ENCODE measurements around the gene DIRAS3.
"Not testable (repeated sequence)": the region's sequence is repeated elsewhere in the genome, so short reads cannot be mapped to it uniquely, and the experiment has no call there.

DIRAS3 gene, protein sequence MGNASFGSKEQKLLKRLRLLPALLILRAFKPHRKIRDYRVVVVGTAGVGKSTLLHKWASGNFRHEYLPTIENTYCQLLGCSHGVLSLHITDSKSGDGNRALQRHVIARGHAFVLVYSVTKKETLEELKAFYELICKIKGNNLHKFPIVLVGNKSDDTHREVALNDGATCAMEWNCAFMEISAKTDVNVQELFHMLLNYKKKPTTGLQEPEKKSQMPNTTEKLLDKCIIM

DNA sequence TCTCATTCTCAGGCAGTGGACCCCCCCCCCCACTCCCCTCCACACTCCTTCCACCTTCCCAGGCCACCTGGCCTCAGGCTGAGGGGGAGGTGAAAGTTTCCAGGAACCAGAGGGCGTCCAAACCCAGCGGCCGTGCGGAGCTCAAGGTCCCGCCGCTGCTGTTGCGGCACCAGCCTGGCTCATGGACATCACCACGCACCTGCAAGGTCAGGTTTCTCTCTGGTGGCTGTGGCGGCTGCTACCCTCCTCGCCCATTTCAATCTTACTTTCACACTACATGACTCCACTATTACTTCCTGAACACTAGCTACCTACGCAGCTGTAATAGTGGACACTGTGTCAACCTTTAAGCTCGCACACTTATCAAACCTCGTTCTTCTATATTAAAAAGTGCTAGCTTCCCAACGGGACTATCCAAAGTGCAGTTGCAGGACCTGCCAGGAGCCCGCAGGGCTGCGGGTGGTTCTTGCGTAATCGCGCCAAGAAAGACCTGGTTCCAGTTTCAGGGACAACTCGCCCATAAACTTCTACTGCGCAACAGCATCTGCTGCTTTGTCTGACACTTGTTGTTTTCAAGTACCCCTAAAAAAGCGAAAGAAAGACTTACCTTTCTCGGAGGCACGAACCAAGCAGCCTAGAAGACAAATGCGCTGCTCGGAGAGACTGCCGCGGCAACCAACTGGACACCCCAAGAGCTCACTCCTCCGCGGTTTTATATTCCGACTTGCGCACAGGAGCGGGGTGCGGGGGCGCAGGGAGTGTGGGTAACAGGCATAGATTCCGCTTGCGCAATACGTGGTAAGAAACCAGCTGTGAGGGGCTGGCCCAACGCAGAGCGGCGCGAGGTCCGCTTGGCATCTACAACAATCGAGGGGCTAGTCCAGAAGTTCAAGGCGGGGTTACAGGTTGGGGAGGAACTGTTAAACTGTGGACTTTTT is at the start of gene DIRAS3:
Gene DIRAS3, minus strand, starts transcription at position 687 of the 938 bp plus-strand sequence. CDS start 3,330 bp downstream, outside the sequence.
- DNase-seq: no peak

DNA sequence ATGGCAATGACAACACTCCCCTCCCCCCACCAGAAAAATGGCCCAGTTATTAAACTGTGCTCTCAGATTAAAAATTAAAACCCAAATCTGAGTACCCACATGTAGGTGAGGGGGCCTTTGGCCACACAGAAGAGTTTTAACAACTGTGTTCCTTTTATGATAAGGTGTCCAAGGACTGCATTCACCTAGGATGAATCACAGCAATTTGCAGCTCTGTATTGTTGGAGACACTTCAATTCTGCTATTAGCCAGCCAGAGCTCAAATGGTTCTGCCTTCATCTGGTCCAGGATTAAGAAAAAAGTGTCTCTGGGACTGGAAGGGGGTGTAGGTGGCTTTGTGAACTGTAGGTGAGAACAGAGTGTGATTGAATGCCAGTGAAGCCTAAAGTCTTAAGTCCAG is 43.3 kb upstream of the DIRAS3 start:
- no peak for DNase-seq

DNA sequence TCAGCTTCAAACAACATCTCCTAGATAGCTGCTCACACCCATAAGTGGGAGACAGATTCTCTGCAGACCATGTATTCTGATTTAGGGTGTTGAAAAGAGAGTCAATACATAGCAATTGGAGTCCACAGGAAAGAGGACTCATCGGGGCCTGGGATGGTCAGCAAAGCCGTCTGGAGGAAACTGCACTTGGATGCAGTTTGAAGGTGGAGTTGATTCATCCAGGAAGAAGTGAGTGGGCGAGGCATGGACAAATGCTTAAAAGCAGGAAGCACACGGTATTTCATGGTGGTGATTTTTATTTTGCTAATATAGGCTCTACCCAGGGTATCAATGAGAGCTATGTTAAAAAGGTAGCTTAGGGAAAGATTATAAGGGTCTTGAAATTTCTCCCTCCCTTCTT is 36.8 kb upstream of the DIRAS3 start:
- no peak for DNase-seq

DNA sequence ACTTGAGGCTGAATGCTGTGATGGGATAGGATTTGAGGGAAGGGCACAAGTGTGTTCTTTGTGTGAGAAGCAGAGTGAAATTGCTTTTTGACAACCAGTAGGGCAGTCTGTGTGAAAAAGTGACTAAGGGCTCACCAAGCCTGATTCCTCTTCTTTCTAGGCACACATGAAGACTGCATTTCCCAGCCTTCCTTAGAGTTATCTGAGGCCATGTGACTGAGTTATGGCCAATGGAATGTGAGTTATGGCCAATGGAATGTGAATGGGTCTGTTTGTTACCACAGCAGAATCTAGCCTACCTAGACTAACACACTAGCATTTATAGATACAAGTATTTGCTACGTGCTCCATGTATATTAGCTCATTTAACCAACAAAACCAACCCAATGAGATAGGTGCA is 35.3 kb upstream of the DIRAS3 start:
- no peak for DNase-seq

DNA sequence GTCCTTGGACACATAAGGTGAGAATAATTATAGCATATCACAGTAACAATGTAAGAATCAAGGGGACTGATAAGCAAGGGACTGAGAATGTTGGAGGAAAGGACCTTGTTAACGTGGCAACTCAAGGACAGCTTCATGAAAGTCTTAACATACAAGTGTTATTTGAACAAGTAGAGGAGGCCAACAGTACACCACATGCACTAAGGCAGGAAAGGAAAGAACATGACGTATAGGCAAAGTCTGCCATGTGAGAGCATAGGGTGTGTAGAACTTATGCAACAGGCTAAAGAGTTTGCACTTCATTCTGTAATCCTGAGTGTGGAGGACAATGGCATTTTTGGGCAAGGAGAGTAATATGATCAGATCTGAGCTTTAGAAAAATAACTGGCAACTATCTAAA is 33.3 kb upstream of the DIRAS3 start:
- no peak for DNase-seq

DNA sequence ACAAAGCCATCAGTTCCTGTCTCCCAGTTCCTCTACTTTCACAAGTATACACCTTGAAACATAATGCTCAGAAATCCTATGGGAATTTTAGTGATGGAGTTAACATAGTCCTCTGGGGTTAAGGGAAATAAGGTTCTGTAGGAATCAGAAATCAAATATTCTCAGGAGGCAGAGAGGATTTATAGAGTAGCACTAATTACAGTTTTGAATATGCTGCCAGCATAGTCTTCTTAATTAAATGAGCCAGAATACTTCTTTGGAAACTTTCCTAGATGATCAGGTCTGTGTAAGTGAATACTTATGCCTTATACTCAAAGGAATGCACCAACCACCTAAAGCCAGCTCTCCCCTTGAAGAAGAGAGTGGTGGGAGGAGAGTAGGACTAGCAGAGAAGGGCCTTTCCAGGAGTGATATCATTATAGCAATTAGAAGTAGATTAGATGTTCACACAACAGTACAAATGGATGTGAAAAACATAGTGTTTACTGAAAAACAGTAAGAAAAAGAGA is 31.4 kb upstream of the DIRAS3 start:
- DNase-seq: no peak

DNA sequence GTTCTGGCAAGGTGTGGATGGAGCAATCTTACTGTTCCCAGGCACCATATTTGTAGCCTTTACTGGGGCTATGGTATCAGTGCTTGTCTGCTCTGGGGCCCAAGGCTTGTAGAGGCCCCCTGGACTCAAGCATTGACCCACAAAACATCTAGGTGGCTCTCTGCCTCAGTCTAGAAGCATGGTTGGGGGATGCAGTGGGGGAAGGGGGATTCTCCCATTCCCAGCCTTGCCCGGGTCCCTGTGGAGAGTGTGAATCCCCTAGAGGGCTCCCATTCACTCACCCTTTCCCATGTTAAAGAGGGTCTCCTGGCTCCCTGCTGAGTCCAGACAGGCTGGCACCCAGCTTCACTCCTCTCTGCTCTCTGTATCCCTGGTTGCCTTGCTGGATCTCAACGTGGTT is 28.2 kb upstream of the DIRAS3 start:
- no peak for DNase-seq

DNA sequence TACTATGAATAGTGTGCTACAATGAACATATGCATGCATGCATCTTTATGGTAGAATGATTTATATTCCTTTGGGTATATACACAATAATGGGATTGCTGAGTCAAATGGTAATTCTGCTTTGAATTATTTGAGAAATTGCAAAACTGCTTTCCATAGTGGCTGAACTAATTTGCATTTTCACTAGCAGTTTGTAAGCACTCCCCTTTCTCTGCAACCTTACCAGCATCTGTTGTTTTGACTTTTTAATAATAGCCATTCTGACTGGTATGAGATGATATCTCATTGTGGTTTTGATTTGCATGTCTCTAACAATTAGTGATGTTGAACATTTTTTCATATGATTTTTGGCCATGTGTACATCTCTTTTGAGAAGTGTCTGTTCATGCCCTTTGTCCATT is 24.0 kb upstream of the DIRAS3 start:
- DNase-seq: no peak

DNA sequence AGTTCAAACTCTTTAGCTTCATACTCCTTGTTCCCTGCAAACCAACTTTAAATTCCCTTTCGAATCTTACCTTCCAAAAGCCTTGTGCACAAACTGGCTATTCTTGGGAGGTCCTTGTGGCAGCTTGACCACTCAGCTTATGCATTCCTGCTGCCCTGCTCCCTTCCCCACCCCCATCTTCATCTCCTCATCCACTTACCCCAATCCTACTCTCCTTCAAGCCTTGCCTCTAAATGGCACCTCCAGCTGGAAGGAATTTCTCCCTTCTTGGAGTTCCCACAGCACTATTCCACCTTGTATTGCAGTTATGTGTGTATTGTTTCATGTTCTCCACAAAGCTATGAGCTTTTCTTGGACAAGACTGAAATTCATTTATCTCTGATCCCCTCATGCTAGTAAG is 15.3 kb upstream of the DIRAS3 start:
- DNase-seq: no peak

DNA sequence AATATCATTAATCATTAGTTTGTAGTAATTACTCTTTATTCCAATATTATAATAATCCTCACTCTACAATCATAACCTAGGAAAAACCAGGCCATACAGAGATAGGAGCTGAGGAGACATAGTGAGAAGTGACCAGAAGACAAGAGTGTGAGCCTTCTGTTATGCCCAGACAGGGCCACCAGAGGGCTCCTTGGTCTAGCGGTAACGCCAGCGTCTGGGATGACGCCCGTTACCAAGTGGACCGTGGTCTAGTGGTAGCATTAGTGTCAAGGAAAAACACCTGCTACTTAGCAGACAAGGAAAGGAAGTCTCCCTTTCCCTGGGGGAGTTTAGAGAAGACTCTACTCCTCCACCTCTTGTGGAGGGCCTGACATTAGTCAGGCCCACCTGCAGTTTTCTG is 7.6 kb upstream of the DIRAS3 start:
- not testable (repeated sequence) for DNase-seq

DNA sequence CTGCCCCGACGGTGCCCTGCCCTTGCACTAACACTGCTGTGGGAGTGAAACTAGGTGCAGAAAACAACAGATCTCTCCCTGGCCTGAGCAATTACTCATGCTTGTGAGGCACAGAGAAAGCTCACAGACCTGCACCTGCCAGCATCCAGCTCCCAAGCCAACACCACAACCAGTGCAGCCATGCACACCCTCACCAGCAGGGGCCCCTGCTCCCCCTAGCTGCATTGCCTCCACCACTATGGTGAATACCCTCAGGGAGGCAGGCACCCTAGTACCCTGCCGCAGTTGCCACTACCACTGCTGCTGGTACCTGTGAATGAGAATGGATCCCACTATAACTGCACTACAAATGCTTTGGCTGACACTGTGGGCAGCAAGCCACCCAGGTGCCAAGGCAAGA is 7.1 kb upstream of the DIRAS3 start:
- no peak for DNase-seq

DNA sequence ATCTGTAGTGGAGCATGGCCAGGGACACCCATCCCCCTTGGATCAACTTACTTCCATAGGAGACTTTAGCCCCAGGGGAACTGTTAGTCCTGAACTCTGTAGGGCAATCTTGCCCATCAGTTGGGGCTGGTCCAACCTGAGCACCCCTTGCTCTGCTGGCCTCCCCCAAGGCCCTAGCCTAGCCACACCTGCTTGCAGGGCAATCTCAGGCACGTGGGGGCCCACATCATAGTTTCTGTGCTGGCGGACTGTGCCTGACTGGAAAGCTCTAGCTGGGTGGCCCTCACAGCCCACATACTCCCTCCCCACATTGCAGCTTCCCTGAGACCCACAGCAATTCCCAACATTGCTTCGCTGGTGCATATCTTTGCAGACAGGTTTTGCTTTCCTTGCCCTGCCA is 6.6 kb upstream of the DIRAS3 start:
- no peak for DNase-seq

DNA sequence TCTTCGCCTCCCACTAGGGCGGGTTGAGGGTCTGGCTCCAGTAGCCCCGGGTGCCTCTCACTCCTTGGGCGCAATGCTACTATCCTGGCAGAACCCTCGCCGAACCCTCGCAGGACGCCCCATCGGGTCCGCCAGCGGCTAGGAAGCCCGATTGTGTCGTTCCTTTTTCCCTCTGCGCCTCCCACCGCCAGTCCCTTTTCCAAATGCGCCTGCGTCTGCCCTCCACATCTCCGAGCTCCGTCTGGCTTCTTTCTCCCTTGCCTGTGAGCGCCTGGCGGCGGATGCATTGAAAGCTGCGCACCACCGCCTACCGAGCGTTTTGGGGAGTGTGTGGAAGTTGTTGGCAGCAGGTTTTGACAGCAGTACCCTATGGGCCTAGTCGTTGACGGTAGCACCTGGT is 1.0 kb upstream of the DIRAS3 start:
- peak; percentile 1 for DNase-seq

DNA sequence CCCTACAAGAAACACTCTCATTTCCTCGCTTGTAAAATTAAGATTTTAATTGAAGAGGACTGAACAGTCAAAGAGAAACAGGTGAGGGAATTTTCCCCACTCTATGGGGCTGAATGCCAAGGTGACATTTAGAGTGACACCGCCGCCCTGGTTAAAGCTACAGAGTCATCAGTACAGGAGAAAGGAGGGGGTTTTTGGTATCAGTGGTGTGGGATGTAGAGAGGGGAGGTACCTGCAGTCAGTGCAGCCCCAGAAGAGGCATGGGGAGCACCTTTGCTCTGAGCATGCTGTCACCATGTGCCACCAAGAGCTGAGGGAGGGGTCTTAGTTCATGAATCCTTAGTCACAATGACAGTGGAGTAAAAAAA is 2.8 kb downstream of the DIRAS3 start:
- DNase-seq: no peak

DNA sequence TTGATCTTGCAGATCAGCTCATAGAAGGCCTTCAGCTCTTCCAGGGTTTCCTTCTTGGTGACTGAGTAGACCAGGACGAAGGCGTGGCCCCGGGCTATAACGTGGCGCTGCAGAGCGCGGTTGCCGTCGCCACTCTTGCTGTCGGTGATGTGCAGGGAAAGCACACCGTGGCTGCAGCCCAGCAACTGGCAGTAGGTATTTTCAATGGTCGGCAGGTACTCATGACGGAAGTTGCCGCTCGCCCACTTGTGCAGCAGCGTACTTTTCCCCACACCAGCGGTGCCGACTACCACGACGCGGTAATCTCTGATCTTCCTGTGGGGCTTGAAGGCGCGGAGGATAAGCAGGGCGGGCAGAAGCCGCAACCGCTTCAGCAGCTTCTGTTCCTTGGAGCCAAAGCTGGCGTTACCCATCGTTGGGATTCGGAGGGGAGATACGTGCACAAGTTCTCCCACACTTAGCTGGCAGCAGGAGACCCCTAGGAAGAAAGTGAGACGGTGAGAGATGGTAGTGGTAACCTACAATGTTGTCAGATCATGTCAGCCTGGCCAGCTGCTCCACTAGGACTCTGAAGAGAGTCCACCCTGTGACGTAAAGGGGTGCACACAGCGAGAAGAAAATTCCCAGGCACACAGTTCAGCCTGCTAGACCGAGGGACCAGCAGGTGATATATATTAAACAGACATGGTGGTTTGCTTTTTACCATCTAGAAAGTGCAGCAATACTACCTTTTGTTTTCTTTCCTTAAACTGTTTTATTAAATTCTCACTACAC is 3.4 kb downstream of the DIRAS3 start:
- no peak for DNase-seq

DNA sequence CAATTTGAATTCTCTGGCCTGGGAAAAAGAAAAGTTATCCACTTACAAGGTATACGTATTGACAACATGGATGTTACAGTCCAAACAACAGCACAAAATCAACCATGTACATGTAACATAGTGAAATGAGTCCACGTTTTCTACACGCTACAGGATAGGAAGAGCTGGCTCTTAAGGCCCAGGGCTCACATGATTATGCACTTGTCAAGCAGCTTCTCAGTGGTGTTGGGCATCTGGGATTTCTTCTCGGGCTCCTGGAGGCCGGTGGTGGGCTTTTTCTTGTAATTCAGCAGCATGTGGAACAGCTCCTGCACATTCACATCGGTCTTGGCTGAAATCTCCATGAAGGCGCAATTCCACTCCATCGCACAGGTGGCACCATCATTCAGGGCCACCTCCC is 4.0 kb downstream of the DIRAS3 start:
- no peak for DNase-seq

DNA sequence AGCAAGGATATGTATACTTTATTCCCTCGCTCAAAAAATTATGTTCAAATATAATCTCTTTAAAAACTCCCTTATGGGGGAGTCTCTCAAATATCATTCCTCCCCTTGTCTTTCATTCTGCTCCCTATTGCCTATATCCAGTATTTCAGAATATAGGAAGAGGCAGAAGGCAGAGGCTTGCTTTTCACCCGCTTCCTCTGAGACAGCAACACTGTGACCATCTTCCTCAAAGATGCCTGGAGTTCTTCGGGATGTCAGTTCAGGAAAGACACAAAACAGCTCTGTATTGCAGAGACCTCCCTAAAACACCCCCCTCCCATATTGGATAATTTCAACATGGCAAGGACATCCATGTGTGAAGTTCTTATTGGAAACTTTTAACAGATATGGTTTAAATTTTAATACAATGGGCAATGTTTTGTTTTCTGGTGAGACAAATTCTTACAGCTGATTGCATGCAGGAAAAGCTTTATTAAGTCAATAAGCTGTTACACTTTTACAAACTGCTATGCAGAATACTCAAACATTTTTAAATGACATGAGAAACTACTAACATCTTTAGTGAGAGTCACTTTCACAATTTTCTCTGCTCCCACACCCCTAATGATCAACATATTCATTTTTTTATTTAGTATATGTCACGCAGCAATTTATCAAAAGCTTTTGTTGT is 4.8 kb downstream of the DIRAS3 start:
- no peak for DNase-seq

DNA sequence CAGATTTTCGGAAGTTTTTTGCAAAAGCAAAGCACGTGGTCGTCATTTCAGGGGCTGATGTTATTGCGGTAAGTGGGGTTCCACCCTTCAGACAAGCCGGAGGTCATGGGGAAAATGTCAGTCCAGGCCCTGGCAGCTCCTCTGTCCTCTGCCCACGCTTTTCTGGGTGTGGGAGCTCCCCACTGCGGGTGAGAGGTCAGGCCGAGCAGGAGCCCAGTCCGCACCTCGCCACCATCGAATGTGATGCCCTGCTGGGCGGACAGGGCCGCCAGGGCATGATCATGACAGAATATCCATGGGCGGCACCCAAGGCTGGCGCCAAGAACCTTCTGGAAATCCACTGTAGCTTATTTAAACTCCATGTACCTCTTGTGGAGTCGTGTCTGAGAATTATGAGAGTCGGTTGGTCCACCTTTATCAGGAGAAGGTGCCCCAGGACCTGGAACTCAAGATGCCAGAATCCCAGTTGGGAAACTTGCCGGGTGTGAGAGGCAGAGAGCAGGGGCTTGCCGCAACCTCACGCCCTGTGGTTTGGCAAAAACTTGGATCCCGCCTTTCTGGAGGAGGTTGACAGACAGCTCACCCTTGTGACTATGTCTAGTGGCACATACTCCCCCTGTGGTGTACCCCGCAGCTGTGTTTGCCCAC is 6.9 kb downstream of the DIRAS3 start:
- no peak for DNase-seq

DNA sequence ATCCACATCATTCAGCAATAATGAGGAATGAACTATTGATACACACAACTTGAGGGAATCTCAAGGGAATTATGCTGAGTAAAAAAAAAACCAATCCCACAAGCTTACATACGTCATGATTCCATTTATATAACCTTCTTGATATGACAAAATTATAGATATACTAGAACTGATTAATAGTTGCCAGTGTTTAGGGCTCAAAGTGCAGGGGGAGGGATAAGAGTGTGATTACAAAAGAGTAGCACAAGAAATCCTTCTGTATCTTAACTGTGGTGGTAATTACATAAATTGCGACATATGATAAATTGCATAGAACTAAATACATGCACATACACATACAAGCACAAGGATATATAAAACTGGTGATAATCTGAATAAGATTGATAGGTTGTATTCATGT is 13.5 kb downstream of the DIRAS3 start:
- no peak for DNase-seq

DNA sequence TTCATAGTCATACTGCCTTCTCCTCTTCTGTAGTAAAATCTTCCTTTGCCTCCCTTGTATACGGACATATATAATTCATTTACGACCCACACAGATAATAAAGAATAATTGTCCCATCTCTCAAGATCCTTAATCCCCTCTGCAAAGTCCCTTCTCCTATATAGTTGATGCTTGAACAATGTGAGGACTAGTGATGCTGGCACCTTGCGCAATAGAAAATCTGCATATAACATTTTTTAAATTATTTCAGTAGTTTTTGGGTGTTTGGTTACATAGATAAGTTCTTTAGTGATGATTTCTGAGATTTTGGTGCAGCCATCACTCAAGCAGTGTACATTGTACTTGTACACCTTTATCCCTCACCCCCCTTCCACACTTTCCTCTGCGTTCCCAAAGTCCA is 21.0 kb downstream of the DIRAS3 start:
- no peak for DNase-seq

DNA sequence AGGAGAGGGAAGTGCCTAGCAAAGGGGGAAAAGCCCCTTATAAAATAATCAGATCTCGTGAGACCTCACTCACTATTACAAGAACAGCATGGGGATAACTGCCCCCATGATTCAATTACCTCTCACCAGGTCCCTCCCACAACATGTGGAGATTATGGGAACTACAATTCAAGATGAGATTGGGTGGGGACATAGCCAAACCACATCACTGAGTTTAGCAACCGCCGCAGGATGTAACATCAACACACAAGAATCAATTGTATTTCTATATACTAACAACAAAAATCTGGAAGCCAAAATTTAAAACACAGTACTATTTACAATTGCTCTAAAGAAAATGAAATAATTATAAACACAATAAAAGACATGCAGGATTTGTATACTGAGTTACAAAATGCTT is 21.9 kb downstream of the DIRAS3 start:
- no peak for DNase-seq

DNA sequence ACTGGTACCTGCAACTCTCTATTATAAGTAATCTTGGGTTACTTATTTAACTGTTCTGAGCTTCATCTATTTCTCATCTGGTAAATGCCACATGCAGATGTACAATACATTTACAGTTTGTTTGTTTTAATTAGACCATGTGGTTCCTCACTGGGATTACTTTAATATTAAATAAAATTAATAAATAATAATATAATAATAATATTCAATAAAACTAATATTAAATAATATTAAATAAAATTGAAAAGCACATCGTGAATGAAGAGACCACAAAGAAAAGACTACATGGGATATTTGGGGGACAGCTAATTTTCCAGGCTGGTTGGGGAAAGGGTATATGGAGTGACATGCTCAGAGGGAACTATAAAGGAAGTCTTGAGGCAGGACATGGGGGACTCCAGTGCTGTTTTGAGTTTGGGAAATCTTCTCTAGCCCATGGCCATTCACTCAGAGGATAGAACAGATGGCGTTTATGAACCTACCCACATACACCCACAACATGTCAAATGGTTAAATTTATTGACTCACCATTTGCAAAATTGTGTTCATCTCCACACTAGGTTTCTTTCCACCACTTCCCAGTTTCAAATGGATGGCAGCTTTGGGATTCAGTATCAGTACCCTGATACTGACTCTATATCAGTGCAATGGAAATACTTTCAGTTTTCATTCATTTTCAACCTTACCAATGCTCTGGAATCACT is 25.6 kb downstream of the DIRAS3 start:
- DNase-seq: no peak
